K562 (cell line): ENCODE results near the gene ATP6V0A4. TPM values are rescaled to one million over a fixed set of nuclear protein-coding genes. Genes with fewer than 3 reads are reported as not detected.

Source experiments
- BDP1 ChIP-seq: IDR thresholded peaks from 3 replicates; pipeline ENCODE4 v1.6.1; 2011; ENCODE audit not compliant: insufficient read length, insufficient read depth
- EP300 ChIP-seq: IDR thresholded peaks from 2 replicates; pipeline ENCODE4 v1.6.1; 2012; ENCODE audit warnings: low read length, improper control_type of control experiment
- GTF2A2 ChIP-seq: IDR thresholded peaks from 2 replicates; pipeline ENCODE4 v1.6.1; 2016; ENCODE audit warnings: mild to moderate bottlenecking, missing genetic modification characterization, missing compliant biosample characterization
- JUN ChIP-seq, 2 experiments: sonication (generic) in 1 of 2; formaldehyde crosslinking in 1 of 2; IDR thresholded peaks; 2 replicates each; pipeline versions ENCODE4 v1.6.1 to v1.8.0; 2012 to 2022; ENCODE audit warnings: borderline replicate concordance in 2 of 2, mild to moderate bottlenecking in 2 of 2, improper control_type of control experiment in 1 of 2, low read depth in 1 of 2, low read length in 1 of 2, missing genetic modification reagents in 1 of 2
- MAFF ChIP-seq: IDR thresholded peaks from 2 replicates; pipeline ENCODE4 v1.6.1; 2012; ENCODE audit warnings: low read length, improper control_type of control experiment
- MAFK ChIP-seq: IDR thresholded peaks from 2 replicates; pipeline ENCODE4 v1.6.1; 2011; ENCODE audit warnings: low read length, improper control_type of control experiment
- NFE2L1 ChIP-seq: fragments of 450-650 bp; IDR thresholded peaks from 2 replicates; pipeline ENCODE4 v1.6.1; 2016; ENCODE audit warnings: missing genetic modification characterization, low read depth, mild to moderate bottlenecking, missing compliant biosample characterization, moderate library complexity, borderline replicate concordance
- TEAD2 ChIP-seq: fragments of 450-650 bp; IDR thresholded peaks from 2 replicates; pipeline ENCODE4 v1.6.1; 2016; ENCODE audit warnings: missing genetic modification characterization, control low read depth, missing compliant biosample characterization
- ZKSCAN1 ChIP-seq: fragments of 150-350 bp; IDR thresholded peaks from 2 replicates; pipeline ENCODE4 v1.6.1; 2016; ENCODE audit warnings: low read depth, low read length
- polyA plus RNA-seq, 8 experiments: library from polyadenylated mRNA; depleted of rRNA in 4 of 8; stranded (reverse) in 5 of 8; unstranded in 3 of 8; fragments of >200 nt; fragmentation: Nextera tagmentation in 2 of 8; fragmentation: Illumina TruSeq in 1 of 8; extraction: Ambion mirVana in 2 of 8; extraction: Trizol in 1 of 8; gene quantifications; 2 replicates each; pipeline versions ENCODE4 v1.2.1 to v1.2.3, GENCODE V29; 2011 to 2014; ENCODE audit warnings: inconsistent platforms in 1 of 8, missing spikeins in 1 of 8
- total RNA-seq, 7 experiments: library from RNA; depleted of rRNA in 6 of 7; stranded (reverse); fragments of >200 nt in 6 of 7; fragmentation: Illumina TruSeq in 2 of 7; extraction: Trizol in 2 of 7; gene quantifications; 2 replicates each; pipeline versions ENCODE4 v1.2.1 to v1.2.3, GENCODE V29; 2011 to 2021; ENCODE audit warnings: low replicate concordance in 1 of 7
- TF ChIP-seq, protein P1 (sequence below), 2 experiments: fragments of 450-650 bp; formaldehyde crosslinking in 1 of 2; IDR thresholded peaks; 2 replicates each; pipeline versions ENCODE4 v1.4.0 to v1.6.1; 2014 to 2020; ENCODE audit warnings: mild to moderate bottlenecking in 2 of 2, borderline replicate concordance in 1 of 2, low read depth in 1 of 2
- TF ChIP-seq, protein P2 (sequence below): fragments of 450-650 bp; IDR thresholded peaks from 2 replicates; pipeline ENCODE4 v1.6.1; 2018; ENCODE audit not compliant: partially characterized antibody
- TF ChIP-seq, protein P3 (sequence below): sonication (generic); formaldehyde crosslinking; IDR thresholded peaks from 2 replicates; pipeline ENCODE4 v1.5.0; 2020; ENCODE audit warnings: missing genetic modification reagents
- TF ChIP-seq, protein P4 (sequence below), 2 experiments: IDR thresholded peaks; 2 replicates each; pipeline ENCODE4 v1.6.1; 2011; ENCODE audit warnings: borderline replicate concordance in 1 of 2, control low read depth in 1 of 2, low read depth in 1 of 2, low read length in 1 of 2, mild to moderate bottlenecking in 1 of 2, mixed read lengths in 1 of 2, moderate library complexity in 1 of 2; ENCODE audit not compliant: insufficient read depth in 1 of 2, insufficient read length in 1 of 2, poor library complexity in 1 of 2, severe bottlenecking in 1 of 2; ENCODE audit errors: extremely low read depth in 1 of 2

ATP6V0A4 gene
- total and polyA plus RNA-seq, 9 of the 15 experiments (the other 6 are each of a cell fraction or from before 2014, with no cell fraction given) = 0.03 TPM; not detected in 8

DNA sequence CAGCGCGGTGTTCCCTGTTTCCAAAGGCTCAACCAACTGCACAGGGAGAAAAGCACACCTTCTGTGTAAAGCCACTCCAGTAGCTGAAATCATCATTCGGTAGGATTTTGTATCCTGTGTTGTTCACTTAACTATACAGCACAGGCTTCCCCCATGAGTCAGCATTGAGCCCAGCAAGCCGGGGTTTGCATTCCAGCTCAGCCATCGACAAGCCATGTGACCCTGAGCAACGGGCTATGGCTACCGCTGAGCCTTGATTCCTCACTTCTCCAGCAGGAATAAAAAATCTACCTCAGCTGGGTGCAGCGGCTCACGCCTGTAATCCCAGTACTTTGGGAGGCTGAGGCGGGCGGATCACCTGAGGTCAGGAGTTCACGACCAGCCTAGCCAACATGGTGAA lies 44.1 kb upstream of the ATP6V0A4 start (continued):
- TF ChIP-seq, protein P1, sequence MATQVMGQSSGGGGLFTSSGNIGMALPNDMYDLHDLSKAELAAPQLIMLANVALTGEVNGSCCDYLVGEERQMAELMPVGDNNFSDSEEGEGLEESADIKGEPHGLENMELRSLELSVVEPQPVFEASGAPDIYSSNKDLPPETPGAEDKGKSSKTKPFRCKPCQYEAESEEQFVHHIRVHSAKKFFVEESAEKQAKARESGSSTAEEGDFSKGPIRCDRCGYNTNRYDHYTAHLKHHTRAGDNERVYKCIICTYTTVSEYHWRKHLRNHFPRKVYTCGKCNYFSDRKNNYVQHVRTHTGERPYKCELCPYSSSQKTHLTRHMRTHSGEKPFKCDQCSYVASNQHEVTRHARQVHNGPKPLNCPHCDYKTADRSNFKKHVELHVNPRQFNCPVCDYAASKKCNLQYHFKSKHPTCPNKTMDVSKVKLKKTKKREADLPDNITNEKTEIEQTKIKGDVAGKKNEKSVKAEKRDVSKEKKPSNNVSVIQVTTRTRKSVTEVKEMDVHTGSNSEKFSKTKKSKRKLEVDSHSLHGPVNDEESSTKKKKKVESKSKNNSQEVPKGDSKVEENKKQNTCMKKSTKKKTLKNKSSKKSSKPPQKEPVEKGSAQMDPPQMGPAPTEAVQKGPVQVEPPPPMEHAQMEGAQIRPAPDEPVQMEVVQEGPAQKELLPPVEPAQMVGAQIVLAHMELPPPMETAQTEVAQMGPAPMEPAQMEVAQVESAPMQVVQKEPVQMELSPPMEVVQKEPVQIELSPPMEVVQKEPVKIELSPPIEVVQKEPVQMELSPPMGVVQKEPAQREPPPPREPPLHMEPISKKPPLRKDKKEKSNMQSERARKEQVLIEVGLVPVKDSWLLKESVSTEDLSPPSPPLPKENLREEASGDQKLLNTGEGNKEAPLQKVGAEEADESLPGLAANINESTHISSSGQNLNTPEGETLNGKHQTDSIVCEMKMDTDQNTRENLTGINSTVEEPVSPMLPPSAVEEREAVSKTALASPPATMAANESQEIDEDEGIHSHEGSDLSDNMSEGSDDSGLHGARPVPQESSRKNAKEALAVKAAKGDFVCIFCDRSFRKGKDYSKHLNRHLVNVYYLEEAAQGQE (IDR thresholded peaks at IDR 0.05; ENCODE audit: borderline replicate concordance) = no peak
- TF ChIP-seq, protein P1 (CRISPR knock-in tag; IDR thresholded peaks at IDR 0.05; ENCODE audit: low read depth) = no peak
- peak; percentile 76 for TF ChIP-seq MAFK
- peak; percentile 38; the same call in 1 of the 2 replicates for TF ChIP-seq NFE2L1 (tag)
- TF ChIP-seq, protein P2, sequence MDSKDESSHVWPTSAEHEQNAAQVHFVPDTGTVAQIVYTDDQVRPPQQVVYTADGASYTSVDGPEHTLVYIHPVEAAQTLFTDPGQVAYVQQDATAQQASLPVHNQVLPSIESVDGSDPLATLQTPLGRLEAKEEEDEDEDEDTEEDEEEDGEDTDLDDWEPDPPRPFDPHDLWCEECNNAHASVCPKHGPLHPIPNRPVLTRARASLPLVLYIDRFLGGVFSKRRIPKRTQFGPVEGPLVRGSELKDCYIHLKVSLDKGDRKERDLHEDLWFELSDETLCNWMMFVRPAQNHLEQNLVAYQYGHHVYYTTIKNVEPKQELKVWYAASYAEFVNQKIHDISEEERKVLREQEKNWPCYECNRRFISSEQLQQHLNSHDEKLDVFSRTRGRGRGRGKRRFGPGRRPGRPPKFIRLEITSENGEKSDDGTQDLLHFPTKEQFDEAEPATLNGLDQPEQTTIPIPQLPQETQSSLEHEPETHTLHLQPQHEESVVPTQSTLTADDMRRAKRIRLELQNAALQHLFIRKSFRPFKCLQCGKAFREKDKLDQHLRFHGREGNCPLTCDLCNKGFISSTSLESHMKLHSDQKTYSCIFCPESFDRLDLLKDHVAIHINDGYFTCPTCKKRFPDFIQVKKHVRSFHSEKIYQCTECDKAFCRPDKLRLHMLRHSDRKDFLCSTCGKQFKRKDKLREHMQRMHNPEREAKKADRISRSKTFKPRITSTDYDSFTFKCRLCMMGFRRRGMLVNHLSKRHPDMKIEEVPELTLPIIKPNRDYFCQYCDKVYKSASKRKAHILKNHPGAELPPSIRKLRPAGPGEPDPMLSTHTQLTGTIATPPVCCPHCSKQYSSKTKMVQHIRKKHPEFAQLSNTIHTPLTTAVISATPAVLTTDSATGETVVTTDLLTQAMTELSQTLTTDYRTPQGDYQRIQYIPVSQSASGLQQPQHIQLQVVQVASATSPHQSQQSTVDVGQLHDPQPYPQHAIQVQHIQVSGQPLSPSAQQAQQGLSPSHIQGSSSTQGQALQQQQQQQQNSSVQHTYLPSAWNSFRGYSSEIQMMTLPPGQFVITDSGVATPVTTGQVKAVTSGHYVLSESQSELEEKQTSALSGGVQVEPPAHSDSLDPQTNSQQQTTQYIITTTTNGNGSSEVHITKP = peak; percentile 22
- TF ChIP-seq, protein P3, sequence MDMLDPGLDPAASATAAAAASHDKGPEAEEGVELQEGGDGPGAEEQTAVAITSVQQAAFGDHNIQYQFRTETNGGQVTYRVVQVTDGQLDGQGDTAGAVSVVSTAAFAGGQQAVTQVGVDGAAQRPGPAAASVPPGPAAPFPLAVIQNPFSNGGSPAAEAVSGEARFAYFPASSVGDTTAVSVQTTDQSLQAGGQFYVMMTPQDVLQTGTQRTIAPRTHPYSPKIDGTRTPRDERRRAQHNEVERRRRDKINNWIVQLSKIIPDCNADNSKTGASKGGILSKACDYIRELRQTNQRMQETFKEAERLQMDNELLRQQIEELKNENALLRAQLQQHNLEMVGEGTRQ (CRISPR knock-in tag) = peak; percentile 72
- TF ChIP-seq GTF2A2 = no peak
- TF ChIP-seq MAFF = peak; percentile 73
- no peak for TF ChIP-seq ZKSCAN1
- peak; percentile 59 for TF ChIP-seq EP300
- no peak for TF ChIP-seq BDP1
- 0 out of 2 replicates have a peak, but pooled peaks have one; percentile 45 for TF ChIP-seq JUN (IDR thresholded peaks at IDR 0.05; ENCODE audit: borderline replicate concordance, low read depth, low read length)
- TF ChIP-seq JUN (CRISPR knock-in tag; IDR thresholded peaks at IDR 0.05; ENCODE audit: borderline replicate concordance) = no peak
- peak; percentile 60; the same call in 1 of the 2 replicates for TF ChIP-seq TEAD2 (tag)
- TF ChIP-seq, protein P4, sequence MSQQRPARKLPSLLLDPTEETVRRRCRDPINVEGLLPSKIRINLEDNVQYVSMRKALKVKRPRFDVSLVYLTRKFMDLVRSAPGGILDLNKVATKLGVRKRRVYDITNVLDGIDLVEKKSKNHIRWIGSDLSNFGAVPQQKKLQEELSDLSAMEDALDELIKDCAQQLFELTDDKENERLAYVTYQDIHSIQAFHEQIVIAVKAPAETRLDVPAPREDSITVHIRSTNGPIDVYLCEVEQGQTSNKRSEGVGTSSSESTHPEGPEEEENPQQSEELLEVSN (IDR thresholded peaks at IDR 0.05; ENCODE audit: borderline replicate concordance in 1 of 2, extremely low read depth in 1 of 2, insufficient read depth in 1 of 2, insufficient read length in 1 of 2, low read depth in 1 of 2, low read length in 1 of 2, poor library complexity in 1 of 2, severe bottlenecking in 1 of 2) = peak in 1 of 2 experiments; percentile 38
